NCI-H345 treated with DMSO at 0.1 percent for 48 hours (cell line): ENCODE measurements around the gene CLDN12.
A peak's percentile ranks its signal among the peaks of the same experiment; 100 is the strongest.

Experiments used
- DNase-seq: peaks from one replicate; lab custom pipeline; 2025; ENCODE audit not compliant: unreplicated experiment; lab: John Stamatoyannopoulos, UW

The CLDN12 gene

GRCh38 chr7:90403174-90404113 is at the start of gene CLDN12:
TSS of gene CLDN12 (plus strand) at chr7:90403461. CDS start at chr7:90412677, 9,216 bp downstream.
- peak; percentile 90 for DNase-seq

GRCh38 chr7:90383422-90383821 is 19.8 kb upstream of the CLDN12 start:
- DNase-seq: no peak

GRCh38 chr7:90383861-90384260 is 19.4 kb upstream of the CLDN12 start:
- no peak for DNase-seq

GRCh38 chr7:90384433-90384832 is 18.8 kb upstream of the CLDN12 start:
- DNase-seq: no peak

- no peak for DNase-seq
These were observed 15.6 kb upstream of the CLDN12 start for GRCh38 chr7:90387470-90388240.

GRCh38 chr7:90390926-90391325 is 12.3 kb upstream of the CLDN12 start:
- DNase-seq: no peak

GRCh38 chr7:90391488-90391887 is 11.8 kb upstream of the CLDN12 start:
- DNase-seq: no peak

- DNase-seq: no peak
These were observed 6.8 kb upstream of the CLDN12 start for GRCh38 chr7:90396420-90396819.

GRCh38 chr7:90401989-90402388 is 1.3 kb upstream of the CLDN12 start:
- DNase-seq: no peak

GRCh38 chr7:90402785-90403173 is 482 bp upstream of the CLDN12 start:
- no peak for DNase-seq

- no peak for DNase-seq
These were observed 1.5 kb downstream of the CLDN12 start for GRCh38 chr7:90404777-90405176.

GRCh38 chr7:90407484-90407821 is 4.2 kb downstream of the CLDN12 start:
- DNase-seq: no peak

- DNase-seq: no peak
These were observed 4.9 kb downstream of the CLDN12 start for GRCh38 chr7:90408142-90408541.

GRCh38 chr7:90409667-90410066 is 6.4 kb downstream of the CLDN12 start:
- no peak for DNase-seq

GRCh38 chr7:90411510-90411909 is 8.2 kb downstream of the CLDN12 start:
- no peak for DNase-seq

- DNase-seq: no peak
These were observed 9.4 kb downstream of the CLDN12 start for GRCh38 chr7:90412458-90413184.

- no peak for DNase-seq
These were observed 9.9 kb downstream of the CLDN12 start for GRCh38 chr7:90413185-90413528.

GRCh38 chr7:90421651-90422050 is 18.4 kb downstream of the CLDN12 start:
- DNase-seq: no peak

GRCh38 chr7:90424720-90425119 is 21.5 kb downstream of the CLDN12 start:
- DNase-seq: no peak

GRCh38 chr7:90425376-90425775 is 22.1 kb downstream of the CLDN12 start:
- DNase-seq: no peak

GRCh38 chr7:90430614-90431460 is 27.6 kb downstream of the CLDN12 start:
- no peak for DNase-seq
